DND-41 (cell line): ENCODE measurements around the gene MAB21L1.

Experiments
- ATAC-seq: fragments of 200-7000 bp; cut with Tn5 transposase; 3 replicates; pipeline ENCODE4 v1.9.1; 2021; ENCODE audit warnings: low read depth; ENCODE audit not compliant: insufficient read depth
- DNase-seq: peaks from one replicate; pipeline ENCODE4 v3.0.0-alpha.2; 2020
- H2AFZ ChIP-seq: 2 replicates; pipeline ENCODE4 v1.6.0; 2012; ENCODE audit warnings: low read depth, low read length
- H3K27ac ChIP-seq: 2 replicates; pipeline ENCODE4 v1.5.1; 2012; ENCODE audit warnings: low read length, inconsistent platforms
- H3K27me3 ChIP-seq: fragments of 200-600 bp; sonication (generic); 2 replicates; pipeline ENCODE4 v1.6.0; 2012; ENCODE audit warnings: low read length, mild to moderate bottlenecking, inconsistent platforms; ENCODE audit not compliant: insufficient read depth, poor library complexity
- H3K36me3 ChIP-seq: 2 replicates; pipeline ENCODE4 v1.5.1; 2012; ENCODE audit warnings: low read length, inconsistent platforms; ENCODE audit not compliant: insufficient read depth
- H3K4me1 ChIP-seq: 2 replicates; pipeline ENCODE4 v1.5.1; 2012; ENCODE audit warnings: mild to moderate bottlenecking, low read length; ENCODE audit not compliant: insufficient read depth
- H3K4me2 ChIP-seq: 2 replicates; pipeline ENCODE4 v1.6.0; 2012; ENCODE audit warnings: mild to moderate bottlenecking, moderate library complexity, low read length, inconsistent platforms; ENCODE audit not compliant: insufficient read depth
- H3K4me3 ChIP-seq, 2 experiments: fragments of 200-600 bp in 1 of 2; shearing (Covaris generic) in 1 of 2; 2 replicates each; pipeline ENCODE4 v1.5.1; 2012 to 2016; ENCODE audit warnings: inconsistent platforms in 2 of 2, low read length in 2 of 2, mild to moderate bottlenecking in 2 of 2, low read depth in 1 of 2, moderate library complexity in 1 of 2
- H3K79me2 ChIP-seq: 2 replicates; pipeline ENCODE4 v1.6.0; 2012; ENCODE audit warnings: low read length, inconsistent platforms; ENCODE audit not compliant: insufficient read depth
- H3K9ac ChIP-seq: 2 replicates; pipeline ENCODE4 v1.6.0; 2012; ENCODE audit warnings: low read depth, mild to moderate bottlenecking, inconsistent platforms, low read length, moderate library complexity
- H3K9me3 ChIP-seq: 2 replicates; pipeline ENCODE4 v1.5.1; 2012; ENCODE audit warnings: low read length, moderate library complexity, mild to moderate bottlenecking, inconsistent platforms; ENCODE audit not compliant: insufficient read depth, severe bottlenecking
- H4K20me1 ChIP-seq: 2 replicates; pipeline ENCODE4 v1.6.0; 2012; ENCODE audit warnings: low read length; ENCODE audit not compliant: insufficient read depth
- EZH2 ChIP-seq: IDR thresholded peaks from 3 replicates; pipeline ENCODE4 v1.6.1; 2012; ENCODE audit warnings: borderline replicate concordance, low read depth, mild to moderate bottlenecking, moderate library complexity, low read length, inconsistent platforms; ENCODE audit not compliant: severe bottlenecking
- TF ChIP-seq, protein P1 (sequence below): IDR thresholded peaks from 2 replicates; pipeline ENCODE4 v1.5.1; 2012; ENCODE audit warnings: borderline replicate concordance, low read length, moderate library complexity, mild to moderate bottlenecking; ENCODE audit not compliant: poor library complexity, severe bottlenecking; ENCODE audit errors: extremely low read depth

The MAB21L1 gene

DNA sequence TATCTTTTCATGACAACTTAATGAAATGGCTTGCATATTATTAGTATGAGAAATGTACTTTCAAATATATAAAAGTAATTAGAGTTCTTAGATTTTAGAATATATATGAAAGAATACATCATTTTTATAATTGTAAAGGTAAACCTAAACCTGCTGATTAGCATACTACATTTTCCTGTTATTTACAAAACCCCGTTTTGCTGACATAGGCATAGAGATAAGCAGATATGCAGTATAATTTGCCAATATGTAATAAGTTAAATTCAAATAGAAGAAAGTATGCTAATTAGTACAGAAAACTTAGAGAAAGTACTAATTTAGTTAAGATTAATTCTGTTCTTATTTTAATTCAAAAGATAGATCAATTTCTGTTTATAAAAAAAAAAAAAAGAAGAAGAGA is 21.5 kb downstream of the MAB21L1 start:
- Histone ChIP-seq H3K79me2 (no peaks in the 10 kb centered on the region), H3K36me3 (no peaks in the 10 kb centered on the region), H3K4me2 (no peak overlapping the region), H3K4me3 (no peak overlapping the region), H3K4me1 (no peaks in the 10 kb centered on the region), H3K27ac (no peak overlapping the region), H3K9ac (no peak overlapping the region), H4K20me1 (no peaks in the 10 kb centered on the region), H3K9me3 (no peaks in the 10 kb centered on the region), H2AFZ (no peak overlapping the region), H3K27me3 (no peaks in the 10 kb centered on the region)
- ATAC-seq (no peak), DNase-seq (no peak)
- no peak for TF ChIP-seq EZH2
- TF ChIP-seq, protein P1, sequence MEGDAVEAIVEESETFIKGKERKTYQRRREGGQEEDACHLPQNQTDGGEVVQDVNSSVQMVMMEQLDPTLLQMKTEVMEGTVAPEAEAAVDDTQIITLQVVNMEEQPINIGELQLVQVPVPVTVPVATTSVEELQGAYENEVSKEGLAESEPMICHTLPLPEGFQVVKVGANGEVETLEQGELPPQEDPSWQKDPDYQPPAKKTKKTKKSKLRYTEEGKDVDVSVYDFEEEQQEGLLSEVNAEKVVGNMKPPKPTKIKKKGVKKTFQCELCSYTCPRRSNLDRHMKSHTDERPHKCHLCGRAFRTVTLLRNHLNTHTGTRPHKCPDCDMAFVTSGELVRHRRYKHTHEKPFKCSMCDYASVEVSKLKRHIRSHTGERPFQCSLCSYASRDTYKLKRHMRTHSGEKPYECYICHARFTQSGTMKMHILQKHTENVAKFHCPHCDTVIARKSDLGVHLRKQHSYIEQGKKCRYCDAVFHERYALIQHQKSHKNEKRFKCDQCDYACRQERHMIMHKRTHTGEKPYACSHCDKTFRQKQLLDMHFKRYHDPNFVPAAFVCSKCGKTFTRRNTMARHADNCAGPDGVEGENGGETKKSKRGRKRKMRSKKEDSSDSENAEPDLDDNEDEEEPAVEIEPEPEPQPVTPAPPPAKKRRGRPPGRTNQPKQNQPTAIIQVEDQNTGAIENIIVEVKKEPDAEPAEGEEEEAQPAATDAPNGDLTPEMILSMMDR, result no peak

DNA sequence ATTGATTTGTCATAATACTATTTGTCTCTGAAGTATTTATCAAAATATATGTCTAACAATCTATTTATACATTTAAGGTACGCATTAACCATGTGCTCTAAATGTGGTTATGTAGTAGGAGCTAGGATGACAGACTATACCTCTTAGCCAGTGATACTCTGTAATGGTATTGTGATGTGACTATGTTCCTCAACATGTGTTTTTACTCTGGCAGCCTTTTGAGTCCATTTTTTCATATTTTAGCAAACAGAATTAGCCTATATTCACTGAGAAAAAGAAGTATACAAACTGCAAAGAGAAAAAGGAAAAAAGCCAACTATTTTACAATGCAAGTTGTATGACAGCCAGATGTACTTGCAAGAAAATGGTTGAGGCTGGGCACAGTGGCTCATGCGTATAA is 26.7 kb downstream of the MAB21L1 start:
- H3K79me2 ChIP-seq, result no peaks in the 10 kb centered on the region
- no peaks in the 10 kb centered on the region for H4K20me1 ChIP-seq
- H3K27ac ChIP-seq, result no peak overlapping the region
- H3K9ac ChIP-seq, result no peak overlapping the region
- H3K36me3 ChIP-seq, result no peaks in the 10 kb centered on the region
- ATAC-seq (no peak), DNase-seq (no peak)
- H3K27me3 ChIP-seq, result no peaks in the 10 kb centered on the region
- H3K4me2 ChIP-seq, result no peak overlapping the region
- no peaks in the 10 kb centered on the region for H3K9me3 ChIP-seq
- H3K4me3 ChIP-seq, result no peak overlapping the region
- no peak overlapping the region for H2AFZ ChIP-seq
- no peaks in the 10 kb centered on the region for H3K4me1 ChIP-seq
- TF ChIP-seq EZH2, result no peak
- TF ChIP-seq, protein P1, result no peak

DNA sequence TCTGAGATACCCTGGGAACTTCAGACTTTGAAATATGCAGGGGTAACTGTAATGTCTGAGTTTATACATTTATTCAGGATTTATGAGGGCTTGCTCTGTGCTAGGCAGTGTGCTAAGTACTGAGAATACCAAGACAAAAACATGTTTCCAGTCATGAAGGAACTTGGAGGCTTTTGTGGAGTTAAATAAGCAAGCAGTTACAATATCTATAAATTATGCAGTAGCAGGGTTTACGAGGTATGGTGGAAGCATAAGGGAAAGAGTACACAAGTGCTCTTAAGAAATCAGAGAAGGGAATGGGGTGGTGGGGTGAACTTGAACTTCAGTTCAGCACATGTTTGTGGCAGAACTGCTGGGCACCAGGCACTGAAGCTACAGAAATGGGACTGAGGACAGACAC is 28.0 kb downstream of the MAB21L1 start:
- no peaks in the 10 kb centered on the region for H3K9me3 ChIP-seq
- no peaks in the 10 kb centered on the region for H4K20me1 ChIP-seq
- no peak overlapping the region for H3K4me3 ChIP-seq
- DNase-seq (no peak), ATAC-seq (no peak)
- no peaks in the 10 kb centered on the region for H3K27me3 ChIP-seq
- H3K4me2 ChIP-seq, result no peak overlapping the region
- no peak overlapping the region for H3K27ac ChIP-seq
- H2AFZ ChIP-seq, result no peak overlapping the region
- TF ChIP-seq, protein P1, result no peak
- no peaks in the 10 kb centered on the region for H3K4me1 ChIP-seq
- H3K36me3 ChIP-seq, result no peaks in the 10 kb centered on the region
- H3K9ac ChIP-seq, result no peak overlapping the region
- H3K79me2 ChIP-seq, result no peaks in the 10 kb centered on the region
